Memory B cell (primary cell): ENCODE results near the gene ZNF101.
"Not testable (repeated sequence)": the region's sequence is repeated elsewhere in the genome, so short reads cannot be mapped to it uniquely, and the experiment has no call there.

Source experiments
- ATAC-seq: fragments of 150-1000 bp; cut with Tn5 transposase; 2 replicates; pipeline ENCODE4 v1.10.0; 2021; ENCODE audit warnings: low read depth, mild to moderate bottlenecking, moderate library complexity
- DNase-seq, 2 donors: peaks; one replicate each; pipeline ENCODE4 v3.0.0; 2022; ENCODE audit warnings: low spot score in 2 of 2
- H3K27ac Mint-ChIP-seq: one replicate; pipeline ENCODE4 v1.8.0; 2022; ENCODE audit warnings: mild to moderate bottlenecking, moderate library complexity, mixed read lengths
- H3K27me3 Mint-ChIP-seq: one replicate; pipeline ENCODE4 v1.8.0; 2022; ENCODE audit warnings: mixed read lengths
- H3K36me3 Mint-ChIP-seq: one replicate; pipeline ENCODE4 v1.8.0; 2022; ENCODE audit warnings: mild to moderate bottlenecking, mixed read lengths
- H3K4me1 Mint-ChIP-seq: one replicate; pipeline ENCODE4 v1.8.0; 2022; ENCODE audit warnings: mixed read lengths
- H3K4me3 Mint-ChIP-seq: one replicate; pipeline ENCODE4 v1.8.0; 2022; ENCODE audit warnings: mild to moderate bottlenecking, moderate library complexity, mixed read lengths
- H3K9me3 Mint-ChIP-seq: one replicate; pipeline ENCODE4 v1.8.0; 2022; ENCODE audit warnings: mixed read lengths

Gene ZNF101

GRCh38 chr19:19661675-19662251, 6.9 kb upstream of the ZNF101 start:
- Mint-ChIP-seq H3K27ac (peak overlapping the region; percentile 99), H3K27me3 (no peaks in the 10 kb centered on the region), H3K4me3 (peak overlapping the region; percentile 89), H3K36me3 (peaks cover 20% of the 10 kb centered on the region), H3K4me1 (peaks cover 23% of the 10 kb centered on the region), H3K9me3 (no peaks in the 10 kb centered on the region)
- ATAC-seq (peak; percentile 59), DNase-seq (peak; percentile 49 to 75)

- H3K27ac Mint-ChIP-seq = peak overlapping the region; percentile 99
- peaks cover 21% of the 10 kb centered on the region for H3K4me1 Mint-ChIP-seq
- peaks cover 17% of the 10 kb centered on the region for H3K36me3 Mint-ChIP-seq
- H3K27me3 Mint-ChIP-seq = no peaks in the 10 kb centered on the region
- ATAC-seq = no peak
- no peak for DNase-seq
- H3K4me3 Mint-ChIP-seq = peak overlapping the region; percentile 89
- no peaks in the 10 kb centered on the region for H3K9me3 Mint-ChIP-seq
These were observed 6.3 kb upstream of the ZNF101 start for GRCh38 chr19:19662344-19662743.

- peak overlapping the region; percentile 89 for H3K4me3 Mint-ChIP-seq
- no peaks in the 10 kb centered on the region for H3K27me3 Mint-ChIP-seq
These were observed 5.8 kb upstream of the ZNF101 start for GRCh38 chr19:19662871-19663255.

GRCh38 chr19:19663256-19664120, 5.2 kb upstream of the ZNF101 start, which contains the start of gene ATP13A1:
ATP13A1 (minus strand) TSS chr19:19663676; CDS start chr19:19663666, 10 bp downstream.
- Mint-ChIP-seq H3K9me3 (no peaks in the 10 kb centered on the region), H3K36me3 (peaks cover 10% of the 10 kb centered on the region), H3K4me3 (peak within 1 kb of the TSS; percentile 89), H3K27ac (peak within 1 kb of the TSS; percentile 99), H3K4me1 (peaks cover 21% of the 10 kb centered on the region), H3K27me3 (no peaks in the 10 kb centered on the region)
- ATAC-seq (peak; percentile 68), DNase-seq (peak; percentile 91 to 93)

More at GRCh38 chr19:19662871-19663255, 5.8 kb upstream of the ZNF101 start:
- ATAC-seq = no peak
- H3K9me3 Mint-ChIP-seq = no peaks in the 10 kb centered on the region
- no peak for DNase-seq
- peaks cover 14% of the 10 kb centered on the region for H3K36me3 Mint-ChIP-seq
- peaks cover 21% of the 10 kb centered on the region for H3K4me1 Mint-ChIP-seq
- peak overlapping the region; percentile 99 for H3K27ac Mint-ChIP-seq

GRCh38 chr19:19665420-19665948, 3.2 kb upstream of the ZNF101 start:
- ATAC-seq, H3K36me3 Mint-ChIP-seq, H3K27me3 Mint-ChIP-seq, DNase-seq, H3K27ac Mint-ChIP-seq, H3K9me3 Mint-ChIP-seq: not testable (repeated sequence)
- Mint-ChIP-seq H3K4me3 (peak overlapping the region; percentile 8), H3K4me1 (peaks cover 21% of the 10 kb centered on the region)

GRCh38 chr19:19670070-19670551, 1.5 kb downstream of the ZNF101 start:
- peak overlapping the region; percentile 92 for H3K27ac Mint-ChIP-seq

GRCh38 chr19:19672816-19673215, 4.2 kb downstream of the ZNF101 start:
- Mint-ChIP-seq H3K27ac (no peak overlapping the region), H3K4me1 (peaks cover 13% of the 10 kb centered on the region), H3K36me3 (peaks cover 28% of the 10 kb centered on the region), H3K27me3 (no peaks in the 10 kb centered on the region), H3K4me3 (no peak overlapping the region), H3K9me3 (no peaks in the 10 kb centered on the region)
- ATAC-seq = no peak
- DNase-seq = no peak

More at GRCh38 chr19:19670070-19670551, 1.5 kb downstream of the ZNF101 start:
- H3K36me3 Mint-ChIP-seq = peaks cover 11% of the 10 kb centered on the region
- no peaks in the 10 kb centered on the region for H3K9me3 Mint-ChIP-seq
- DNase-seq = no peak
- H3K4me1 Mint-ChIP-seq = peaks cover 11% of the 10 kb centered on the region
- no peak for ATAC-seq
- no peaks in the 10 kb centered on the region for H3K27me3 Mint-ChIP-seq
- H3K4me3 Mint-ChIP-seq = peak overlapping the region; percentile 87

GRCh38 chr19:19674315-19674714, 5.7 kb downstream of the ZNF101 start:
- ATAC-seq (no peak), DNase-seq (no peak)
- H3K27me3 Mint-ChIP-seq = no peaks in the 10 kb centered on the region
- peaks cover 42% of the 10 kb centered on the region for H3K36me3 Mint-ChIP-seq
- H3K9me3 Mint-ChIP-seq = no peaks in the 10 kb centered on the region
- peaks cover 14% of the 10 kb centered on the region for H3K4me1 Mint-ChIP-seq
- H3K4me3 Mint-ChIP-seq = no peak overlapping the region
- H3K27ac Mint-ChIP-seq = no peak overlapping the region

GRCh38 chr19:19677579-19677978, 8.9 kb downstream of the ZNF101 start:
- H3K27ac Mint-ChIP-seq = no peak overlapping the region
- peaks cover 9% of the 10 kb centered on the region for H3K4me1 Mint-ChIP-seq
- peaks cover 54% of the 10 kb centered on the region for H3K36me3 Mint-ChIP-seq
- peaks cover 2% of the 10 kb centered on the region for H3K9me3 Mint-ChIP-seq
- H3K4me3 Mint-ChIP-seq = no peak overlapping the region
- no peak for DNase-seq
- no peaks in the 10 kb centered on the region for H3K27me3 Mint-ChIP-seq
- ATAC-seq = no peak

- H3K27ac Mint-ChIP-seq = no peak overlapping the region
- H3K36me3 Mint-ChIP-seq = peaks cover 63% of the 10 kb centered on the region
- H3K4me1 Mint-ChIP-seq = peaks cover 7% of the 10 kb centered on the region
- no peak for ATAC-seq
- DNase-seq = no peak
- H3K27me3 Mint-ChIP-seq = no peaks in the 10 kb centered on the region
- H3K9me3 Mint-ChIP-seq = peaks cover 6% of the 10 kb centered on the region
- H3K4me3 Mint-ChIP-seq = no peak overlapping the region
These were observed 10.8 kb downstream of the ZNF101 start for GRCh38 chr19:19679176-19680073.

GRCh38 chr19:19686119-19686518, 17.5 kb downstream of the ZNF101 start:
- peaks cover 28% of the 10 kb centered on the region for H3K36me3 Mint-ChIP-seq
- DNase-seq, ATAC-seq, H3K27ac Mint-ChIP-seq, H3K27me3 Mint-ChIP-seq, H3K4me3 Mint-ChIP-seq, H3K9me3 Mint-ChIP-seq, H3K4me1 Mint-ChIP-seq: not testable (repeated sequence)

GRCh38 chr19:19686580-19686979, 17.9 kb downstream of the ZNF101 start:
- H3K27ac Mint-ChIP-seq = no peak overlapping the region
- H3K4me1 Mint-ChIP-seq = no peaks in the 10 kb centered on the region
- no peaks in the 10 kb centered on the region for H3K27me3 Mint-ChIP-seq
- ATAC-seq (no peak), DNase-seq (no peak)
- no peak overlapping the region for H3K4me3 Mint-ChIP-seq
- H3K9me3 Mint-ChIP-seq = peaks cover 8% of the 10 kb centered on the region
- peaks cover 24% of the 10 kb centered on the region for H3K36me3 Mint-ChIP-seq

GRCh38 chr19:19687090-19687489, 18.5 kb downstream of the ZNF101 start:
- Mint-ChIP-seq H3K27me3 (no peaks in the 10 kb centered on the region), H3K9me3 (peaks cover 8% of the 10 kb centered on the region), H3K27ac (no peak overlapping the region), H3K4me1 (no peaks in the 10 kb centered on the region), H3K36me3 (peaks cover 24% of the 10 kb centered on the region), H3K4me3 (no peak overlapping the region)
- no peak for DNase-seq
- no peak for ATAC-seq
